Measurements from ENCODE around the gene TMEM123.

TMEM123 gene

DNA sequence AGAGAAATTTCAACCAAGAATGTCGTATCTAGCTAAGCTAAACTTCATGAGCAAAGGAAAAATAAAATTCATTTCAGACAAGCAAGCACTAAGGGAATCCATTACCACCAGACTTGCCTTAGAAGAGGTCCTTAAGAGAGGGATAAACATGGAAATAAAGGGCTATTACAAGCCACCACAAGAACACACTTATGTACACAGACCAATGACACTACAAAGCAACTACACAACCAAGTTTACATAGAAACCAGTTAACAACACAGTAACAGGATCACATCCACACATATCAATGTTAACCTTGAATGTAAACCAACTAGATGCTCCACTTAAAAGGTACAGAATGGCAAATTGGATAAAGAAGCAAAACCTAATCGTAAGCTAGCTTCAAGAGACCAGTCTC, 38.0 kb downstream of the TMEM123 start:
- H3K36me3 ChIP-seq (ENCODE audit: insufficient read depth, low read length), result peaks cover 35% of the 10 kb centered on the region
- 0 out of 2 replicates have a peak, but pooled peaks cover 3% of the 10 kb centered on the region for H3K9me3 ChIP-seq (ENCODE audit: insufficient read depth, low read depth, low read length)
- no peaks in the 10 kb centered on the region for H3K27me3 ChIP-seq (ENCODE audit: insufficient read depth, low read length, poor library complexity, severe bottlenecking)
- H3K4me1 ChIP-seq (ENCODE audit: insufficient read depth, low read length, poor library complexity, severe bottlenecking), result peaks cover 23% of the 10 kb centered on the region
- no peak overlapping the region for H3K4me3 ChIP-seq (ENCODE audit: low read length, poor library complexity, severe bottlenecking)
- no peaks in the 10 kb centered on the region for H3K9me2 ChIP-seq (replicated peaks; ENCODE audit: low read depth, low read length)
- peaks cover 100% of the 10 kb centered on the region for H3K79me2 ChIP-seq (ENCODE audit: insufficient read depth, low read length)
- TF ChIP-seq, protein P1, sequence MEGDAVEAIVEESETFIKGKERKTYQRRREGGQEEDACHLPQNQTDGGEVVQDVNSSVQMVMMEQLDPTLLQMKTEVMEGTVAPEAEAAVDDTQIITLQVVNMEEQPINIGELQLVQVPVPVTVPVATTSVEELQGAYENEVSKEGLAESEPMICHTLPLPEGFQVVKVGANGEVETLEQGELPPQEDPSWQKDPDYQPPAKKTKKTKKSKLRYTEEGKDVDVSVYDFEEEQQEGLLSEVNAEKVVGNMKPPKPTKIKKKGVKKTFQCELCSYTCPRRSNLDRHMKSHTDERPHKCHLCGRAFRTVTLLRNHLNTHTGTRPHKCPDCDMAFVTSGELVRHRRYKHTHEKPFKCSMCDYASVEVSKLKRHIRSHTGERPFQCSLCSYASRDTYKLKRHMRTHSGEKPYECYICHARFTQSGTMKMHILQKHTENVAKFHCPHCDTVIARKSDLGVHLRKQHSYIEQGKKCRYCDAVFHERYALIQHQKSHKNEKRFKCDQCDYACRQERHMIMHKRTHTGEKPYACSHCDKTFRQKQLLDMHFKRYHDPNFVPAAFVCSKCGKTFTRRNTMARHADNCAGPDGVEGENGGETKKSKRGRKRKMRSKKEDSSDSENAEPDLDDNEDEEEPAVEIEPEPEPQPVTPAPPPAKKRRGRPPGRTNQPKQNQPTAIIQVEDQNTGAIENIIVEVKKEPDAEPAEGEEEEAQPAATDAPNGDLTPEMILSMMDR (conservative IDR thresholded peaks at IDR 0.05; ENCODE audit: low read length), result no peak
- TF ChIP-seq EZH2phosphoT487 (IDR thresholded peaks at IDR 0.05; ENCODE audit: borderline replicate concordance), result no peak
- H3F3A ChIP-seq (ENCODE audit: low read depth), result no peaks in the 10 kb centered on the region
- peaks cover 99% of the 10 kb centered on the region for H4K20me1 ChIP-seq (ENCODE audit: insufficient read depth, low read length, poor library complexity, severe bottlenecking)
- H3K4me2 ChIP-seq (ENCODE audit: low read depth, low read length, poor library complexity, severe bottlenecking), result no peak overlapping the region
- H2AFZ ChIP-seq (ENCODE audit: low read length), result no peak overlapping the region
- H3K9ac ChIP-seq (ENCODE audit: low read depth, low read length, poor library complexity, severe bottlenecking), result no peak overlapping the region

DNA sequence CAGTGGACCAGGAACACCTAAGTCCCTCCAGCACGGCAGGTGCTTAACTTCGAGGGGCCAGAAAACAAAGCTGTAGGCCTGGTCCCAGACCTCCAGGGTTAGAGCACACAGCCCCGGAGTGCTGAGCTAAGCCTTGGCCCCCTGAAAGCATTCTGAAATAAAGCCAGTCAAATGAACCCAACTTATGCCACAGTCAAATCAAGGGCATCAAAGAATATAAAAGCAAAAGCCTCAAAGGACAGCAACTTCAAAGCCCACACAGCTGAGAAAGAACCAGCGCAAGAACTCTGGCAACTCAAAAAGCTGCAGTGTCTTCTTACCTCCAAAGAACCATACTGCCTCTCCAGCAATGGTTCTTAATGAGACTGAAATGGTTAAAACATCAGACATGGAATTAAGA, 39.1 kb downstream of the TMEM123 start:
- TF ChIP-seq, protein P1 (conservative IDR thresholded peaks at IDR 0.05; ENCODE audit: low read length), result no peak
- no peak overlapping the region for H3K9ac ChIP-seq (ENCODE audit: low read depth, low read length, poor library complexity, severe bottlenecking)
- peaks cover 98% of the 10 kb centered on the region for H4K20me1 ChIP-seq (ENCODE audit: insufficient read depth, low read length, poor library complexity, severe bottlenecking)
- no peaks in the 10 kb centered on the region for H3K27me3 ChIP-seq (ENCODE audit: insufficient read depth, low read length, poor library complexity, severe bottlenecking)
- no peaks in the 10 kb centered on the region for H3K9me2 ChIP-seq (replicated peaks; ENCODE audit: low read depth, low read length)
- 0 out of 2 replicates have a peak, but pooled peaks cover 3% of the 10 kb centered on the region for H3K9me3 ChIP-seq (ENCODE audit: insufficient read depth, low read depth, low read length)
- H2AFZ ChIP-seq (ENCODE audit: low read length), result no peak overlapping the region
- no peaks in the 10 kb centered on the region for H3F3A ChIP-seq (ENCODE audit: low read depth)
- no peak overlapping the region for H3K4me3 ChIP-seq (ENCODE audit: low read length, poor library complexity, severe bottlenecking)
- H3K36me3 ChIP-seq (ENCODE audit: insufficient read depth, low read length), result peaks cover 34% of the 10 kb centered on the region
- H3K4me1 ChIP-seq (ENCODE audit: insufficient read depth, low read length, poor library complexity, severe bottlenecking), result peaks cover 23% of the 10 kb centered on the region
- H3K4me2 ChIP-seq (ENCODE audit: low read depth, low read length, poor library complexity, severe bottlenecking), result no peak overlapping the region
- H3K79me2 ChIP-seq (ENCODE audit: insufficient read depth, low read length), result peaks cover 100% of the 10 kb centered on the region

DNA sequence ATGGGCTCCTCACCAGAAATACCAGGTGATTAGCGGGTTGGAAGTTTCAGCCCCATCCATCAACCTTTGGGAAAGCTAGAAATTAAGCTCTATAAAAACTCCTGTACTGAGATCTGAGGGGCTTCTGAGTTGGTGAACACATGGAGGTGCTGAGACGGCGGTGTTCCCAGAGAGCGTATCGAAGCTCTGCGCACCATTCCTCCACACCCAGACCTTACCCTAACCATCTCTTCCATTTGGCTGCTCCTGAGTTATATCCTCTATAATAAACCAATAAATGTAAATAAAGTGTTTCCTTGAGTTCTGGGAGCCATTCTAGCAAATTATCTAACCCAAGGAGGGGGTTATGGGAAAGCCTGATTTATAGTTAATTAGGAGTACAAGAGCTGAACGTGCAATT, 41.4 kb downstream of the TMEM123 start:
- no peaks in the 10 kb centered on the region for H3K9me3 ChIP-seq (ENCODE audit: insufficient read depth, low read depth, low read length)
- H3K4me3 ChIP-seq (ENCODE audit: low read length, poor library complexity, severe bottlenecking), result no peak overlapping the region
- no peak overlapping the region for H3K9ac ChIP-seq (ENCODE audit: low read depth, low read length, poor library complexity, severe bottlenecking)
- H3K36me3 ChIP-seq (ENCODE audit: insufficient read depth, low read length), result peaks cover 49% of the 10 kb centered on the region; the same call in 1 of the 2 replicates
- H3K9me2 ChIP-seq (replicated peaks; ENCODE audit: low read depth, low read length), result no peaks in the 10 kb centered on the region
- TF ChIP-seq, protein P1 (conservative IDR thresholded peaks at IDR 0.05; ENCODE audit: low read length), result no peak
- TF ChIP-seq EZH2phosphoT487 (IDR thresholded peaks at IDR 0.05; ENCODE audit: borderline replicate concordance), result no peak
- peaks cover 16% of the 10 kb centered on the region for H3K4me1 ChIP-seq (ENCODE audit: insufficient read depth, low read length, poor library complexity, severe bottlenecking)
- H3K4me2 ChIP-seq (ENCODE audit: low read depth, low read length, poor library complexity, severe bottlenecking), result no peak overlapping the region
- H3F3A ChIP-seq (ENCODE audit: low read depth), result no peaks in the 10 kb centered on the region
- H2AFZ ChIP-seq (ENCODE audit: low read length), result no peak overlapping the region
- H3K79me2 ChIP-seq (ENCODE audit: insufficient read depth, low read length), result peaks cover 100% of the 10 kb centered on the region
- H4K20me1 ChIP-seq (ENCODE audit: insufficient read depth, low read length, poor library complexity, severe bottlenecking), result peaks cover 97% of the 10 kb centered on the region
- H3K27me3 ChIP-seq (ENCODE audit: insufficient read depth, low read length, poor library complexity, severe bottlenecking), result no peaks in the 10 kb centered on the region

All from Loucy (cell line).